GM12878 (cell line): ENCODE data around the gene SPRYD3. TPM values are rescaled to one million over a fixed set of nuclear protein-coding genes. Genes with fewer than 3 reads are reported as not detected.

Source experiments
- ATAC-seq: fragments of 200-7000 bp; cut with Tn5 transposase; 3 replicates; pipeline ENCODE4 v1.9.1; 2020; ENCODE audit warnings: mild to moderate bottlenecking, moderate library complexity
- BruUV-seq: library from RNA; stranded (reverse); fragments of 400-500 nt; replicated peaks from 2 replicates; lab custom pipeline; 2021; lab: Mats Ljungman, UMichigan
- CTCF ChIA-PET: fragments of 300-600 bp; sonication (Branson Sonifier 250); formaldehyde crosslinking; extraction: SDS; loops from one replicate; lab custom pipeline; 2021; ENCODE audit warnings: inconsistent platforms; lab: Yijun Ruan, JAX
- POLR2A ChIA-PET: fragments of 350-600 bp; formaldehyde crosslinking; extraction: SDS; loops from one replicate; lab custom pipeline; 2021; ENCODE audit warnings: inconsistent platforms; lab: Charles Lee
- RAD21 ChIA-PET: fragments of 300-600 bp; sonication (Branson Sonifier 250); formaldehyde crosslinking; loops from one replicate; lab custom pipeline; 2023; ENCODE audit warnings: antibody characterized with exemption; ENCODE audit not compliant: unreplicated experiment; lab: Charles Lee
- SMC1A ChIA-PET: fragments of 300-600 bp; sonication (Branson Sonifier 250); formaldehyde crosslinking; loops from one replicate; lab custom pipeline; 2023; ENCODE audit not compliant: unreplicated experiment, uncharacterized antibody; lab: Charles Lee
- DNase-seq: peaks from one replicate; pipeline ENCODE4 v3.0.0-alpha.2; 2011; ENCODE audit warnings: low read depth, low spot score
- FAIRE-seq: peaks from 3 replicates; lab custom pipeline; 2011; peaks lifted over from hg19 to GRCh38; lab: Jason Lieb, UNC
- H2AFZ ChIP-seq: 2 replicates; pipeline ENCODE4 v1.6.0; 2011; ENCODE audit warnings: low read depth, low read length, control low read depth; ENCODE audit not compliant: control insufficient read depth
- H3K27ac ChIP-seq: 2 replicates; pipeline ENCODE4 v1.5.1; 2011; ENCODE audit warnings: control low read depth; ENCODE audit not compliant: control insufficient read depth, insufficient read depth
- H3K27me3 ChIP-seq, 2 experiments: replicated peaks in 1 of 2; 2 replicates each; pipeline versions ENCODE4 v1.6.0 to v1.6.1; 2011; ENCODE audit warnings: low read length in 1 of 2; ENCODE audit not compliant: control insufficient read depth in 2 of 2, insufficient read depth in 2 of 2
- H3K36me3 ChIP-seq, 2 experiments: 2 replicates each; pipeline ENCODE4 v1.5.1; 2011; ENCODE audit warnings: low read length in 1 of 2; ENCODE audit not compliant: control insufficient read depth in 2 of 2, insufficient read depth in 2 of 2
- H3K4me1 ChIP-seq: 2 replicates; pipeline ENCODE4 v1.6.1; 2011; ENCODE audit warnings: mild to moderate bottlenecking, low read length, moderate library complexity, mixed read lengths; ENCODE audit not compliant: control insufficient read depth, insufficient read depth
- H3K4me2 ChIP-seq: 2 replicates; pipeline ENCODE4 v1.6.0; 2011; ENCODE audit warnings: control low read depth; ENCODE audit not compliant: control insufficient read depth, insufficient read depth
- H3K4me3 ChIP-seq: fragments of 200-600 bp; sonication (generic); 2 replicates; pipeline ENCODE4 v1.5.1; 2016
- H3K79me2 ChIP-seq: 2 replicates; pipeline ENCODE4 v1.6.0; 2011; ENCODE audit warnings: low read length; ENCODE audit not compliant: control insufficient read depth, insufficient read depth
- H3K9ac ChIP-seq: 2 replicates; pipeline ENCODE4 v1.8.0; 2011; ENCODE audit warnings: low read length, control low read depth, mixed read lengths; ENCODE audit not compliant: control insufficient read depth, insufficient read depth
- H3K9me3 ChIP-seq: replicated peaks from 3 replicates; pipeline ENCODE4 v1.5.1; 2011; ENCODE audit warnings: mild to moderate bottlenecking, low read length; ENCODE audit not compliant: control insufficient read depth, insufficient read depth
- H4K20me1 ChIP-seq: 2 replicates; pipeline ENCODE4 v1.6.0; 2011; ENCODE audit not compliant: control insufficient read depth, insufficient read depth
- BCL11A ChIP-seq: IDR thresholded peaks from 2 replicates; pipeline ENCODE4 v1.6.1; 2011; ENCODE audit warnings: low read depth, low read length
- CBX5 ChIP-seq: sonication (generic); IDR thresholded peaks from 2 replicates; pipeline ENCODE4 v1.6.1; 2016; ENCODE audit warnings: low read depth, moderate library complexity, mild to moderate bottlenecking, inconsistent platforms
- CHD2 ChIP-seq: IDR thresholded peaks from 2 replicates; pipeline ENCODE4 v1.6.1; 2011; ENCODE audit warnings: low read depth, low read length, improper control_type of control experiment, borderline replicate concordance
- EP300 ChIP-seq, 2 experiments: fragments of 150-350 bp in 1 of 2; IDR thresholded peaks; 2 replicates each; pipeline ENCODE4 v1.6.1; 2011 to 2012; ENCODE audit warnings: low read depth in 2 of 2, low read length in 2 of 2, borderline replicate concordance in 1 of 2, improper control_type of control experiment in 1 of 2, inconsistent platforms in 1 of 2; ENCODE audit not compliant: control insufficient read depth in 1 of 2
- ETV6 ChIP-seq, 2 experiments: fragments of 450-650 bp in 1 of 2; IDR thresholded peaks in 1 of 2; conservative IDR thresholded peaks in 1 of 2; 2 replicates each; pipeline ENCODE4 v1.6.1; 2014; ENCODE audit warnings: antibody characterized with exemption in 1 of 2, borderline replicate concordance in 1 of 2, low read depth in 1 of 2, mild to moderate bottlenecking in 1 of 2, moderate library complexity in 1 of 2
- FOS ChIP-seq: IDR thresholded peaks from 3 replicates; pipeline ENCODE4 v1.6.1; 2011; ENCODE audit warnings: borderline replicate concordance; ENCODE audit not compliant: insufficient read length; ENCODE audit errors: extremely low read depth
- MEF2A ChIP-seq: IDR thresholded peaks from 2 replicates; pipeline ENCODE4 v1.6.1; 2011; ENCODE audit warnings: low read depth, mild to moderate bottlenecking, low read length, moderate library complexity; ENCODE audit not compliant: insufficient read depth
- NFXL1 ChIP-seq: fragments of 450-650 bp; IDR thresholded peaks from 2 replicates; pipeline ENCODE4 v1.6.1; 2017; ENCODE audit warnings: antibody characterized with exemption, mild to moderate bottlenecking, borderline replicate concordance
- NR2C1 ChIP-seq: fragments of 450-650 bp; IDR thresholded peaks from 2 replicates; pipeline ENCODE4 v1.6.1; 2017; ENCODE audit warnings: antibody characterized with exemption, mild to moderate bottlenecking, moderate library complexity
- NR2C2 ChIP-seq: IDR thresholded peaks from 2 replicates; pipeline ENCODE4 v1.6.1; 2011; ENCODE audit warnings: borderline replicate concordance, low read depth; ENCODE audit not compliant: control insufficient read depth, insufficient read length
- RAD51 ChIP-seq: fragments of 450-650 bp; IDR thresholded peaks from 2 replicates; pipeline ENCODE4 v1.6.1; 2016; ENCODE audit warnings: moderate library complexity, mild to moderate bottlenecking, inconsistent platforms
- RCOR1 ChIP-seq: conservative IDR thresholded peaks from 2 replicates; pipeline ENCODE4 v1.6.1; 2012; ENCODE audit warnings: low read depth, low read length, improper control_type of control experiment
- SIN3A ChIP-seq: IDR thresholded peaks from 2 replicates; pipeline ENCODE4 v1.6.1; 2012; ENCODE audit warnings: low read depth, low read length, improper control_type of control experiment
- SREBF2 ChIP-seq: IDR thresholded peaks from 2 replicates; pipeline ENCODE4 v1.6.1; 2012; ENCODE audit warnings: mild to moderate bottlenecking, low read length
- TARDBP ChIP-seq: IDR thresholded peaks from 2 replicates; pipeline ENCODE4 v1.6.1; 2016; ENCODE audit warnings: borderline replicate concordance
- TCF7 ChIP-seq: IDR thresholded peaks from 2 replicates; pipeline ENCODE4 v1.6.1; 2014; ENCODE audit warnings: antibody characterized with exemption, borderline replicate concordance
- WRNIP1 ChIP-seq: IDR thresholded peaks from 2 replicates; pipeline ENCODE4 v1.6.1; 2011; ENCODE audit warnings: low read depth, low read length, improper control_type of control experiment, borderline replicate concordance
- WGBS: methylation state at CpG from one replicate; pipeline ENCODE4 v1.1.6; 2016; ENCODE audit warnings: low lambda C conversion rate; ENCODE audit not compliant: insufficient replicate concordance, insufficient coverage; ENCODE audit errors: missing lambda C conversion rate; 5-methylcytosine and 5-hydroxymethylcytosine counted together
- in situ Hi-C: fragments of 300-500 bp; cut with MboI; formaldehyde crosslinking; loops from 9 replicates; pipeline ENCODE4 v1.14.3; 2018; ENCODE audit warnings: mixed read lengths
- intact Hi-C: fragments of 100-400 bp; cut with micrococcal nuclease; formaldehyde crosslinking; loops from one replicate; pipeline ENCODE4 v1.14.2; 2022; ENCODE audit not compliant: unreplicated experiment
- polyA plus RNA-seq, 11 experiments: library from polyadenylated mRNA; depleted of rRNA in 4 of 11; unstranded in 6 of 11; stranded (reverse) in 5 of 11; fragments of >200 nt; fragmentation: Nextera tagmentation in 4 of 11; fragmentation: Illumina TruSeq in 1 of 11; extraction: Ambion mirVana in 4 of 11; extraction: Trizol in 1 of 11; gene quantifications; 1 replicate in 1 of 11; 2 replicates in 10 of 11; pipeline versions ENCODE4 v1.2.1 to v1.2.3, GENCODE V29; 2011 to 2016; ENCODE audit warnings: inconsistent platforms in 2 of 11, missing spikeins in 2 of 11, low read depth in 1 of 11
- total RNA-seq, 4 experiments: library from RNA; depleted of rRNA in 3 of 4; stranded (reverse); fragments of >200 nt in 3 of 4; fragmentation: Illumina TruSeq in 1 of 4; extraction: Trizol in 1 of 4; gene quantifications; 2 replicates each; pipeline versions ENCODE4 v1.2.1 to v1.2.3, GENCODE V29; 2013 to 2021
- TF ChIP-seq, protein P1 (sequence below): fragments of 450-650 bp; IDR thresholded peaks from 2 replicates; pipeline ENCODE4 v1.6.1; 2018; ENCODE audit warnings: borderline replicate concordance, mild to moderate bottlenecking; ENCODE audit not compliant: partially characterized antibody
- TF ChIP-seq, protein P2 (sequence below): fragments of 450-650 bp; formaldehyde crosslinking; IDR thresholded peaks from 2 replicates; pipeline ENCODE4 v1.5.0; 2022; ENCODE audit warnings: mild to moderate bottlenecking, missing genetic modification characterization

Gene SPRYD3
- total and polyA plus RNA-seq, 10 of the 15 experiments (the other 5 are each of a cell fraction or from before 2014, with no cell fraction given), result 2.3 to 26.4 (median 20.2) TPM

DNA sequence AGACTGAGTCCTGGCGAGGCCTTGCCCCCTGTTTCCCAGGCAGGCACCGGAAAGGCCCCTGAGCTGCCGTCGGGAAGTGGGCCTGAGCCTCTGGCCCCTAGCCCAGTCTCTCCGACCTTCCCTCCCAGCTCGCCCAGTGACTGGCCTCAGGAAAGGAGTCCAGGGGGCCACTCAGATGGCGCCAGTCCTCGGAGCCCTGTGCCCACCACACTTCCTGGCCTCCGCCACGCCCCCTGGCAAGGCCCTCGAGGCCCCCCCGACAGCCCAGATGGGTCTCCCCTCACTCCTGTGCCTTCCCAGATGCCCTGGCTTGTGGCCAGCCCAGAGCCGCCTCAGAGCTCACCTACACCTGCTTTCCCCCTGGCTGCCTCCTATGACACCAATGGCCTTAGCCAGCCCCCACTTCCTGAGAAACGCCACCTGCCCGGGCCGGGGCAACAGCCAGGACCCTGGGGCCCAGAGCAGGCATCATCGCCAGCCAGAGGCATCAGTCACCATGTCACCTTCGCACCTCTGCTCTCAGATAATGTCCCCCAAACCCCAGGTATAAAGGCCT, 18.4 kb downstream of the SPRYD3 start:
- no peak overlapping the region for H3K9ac ChIP-seq

More for the DNA sequence above, 18.4 kb downstream of the SPRYD3 start:
- no TSS peak for BruUV-seq
- Histone ChIP-seq H3K9me3 (no peaks in the 10 kb centered on the region), H3K36me3 (peaks cover 5 to 6% of the 10 kb centered on the region in 2 experiments; a peak in 3 of 4 replicates), H3K27ac (no peak overlapping the region), H3K4me1 (no peaks in the 10 kb centered on the region), H3K4me2 (no peak overlapping the region), H2AFZ (no peak overlapping the region), H4K20me1 (no peaks in the 10 kb centered on the region), H3K4me3 (no peak overlapping the region), H3K79me2 (no peaks in the 10 kb centered on the region), H3K27me3 (no peaks in the 10 kb centered on the region)
- POLR2A ChIA-PET, result no interaction called here
- no peak for FAIRE-seq
- intact Hi-C loops, result no loop called here
- ATAC-seq, result no peak
- in situ Hi-C loops, result no loop called here
- DNase-seq, result no peak
- no peak for TF ChIP-seq NR2C2
- TF ChIP-seq BCL11A, result no peak
- TF ChIP-seq CHD2, result no peak
- no peak for TF ChIP-seq NR2C1
- TF ChIP-seq SREBF2, result no peak
- TF ChIP-seq, protein P1, sequence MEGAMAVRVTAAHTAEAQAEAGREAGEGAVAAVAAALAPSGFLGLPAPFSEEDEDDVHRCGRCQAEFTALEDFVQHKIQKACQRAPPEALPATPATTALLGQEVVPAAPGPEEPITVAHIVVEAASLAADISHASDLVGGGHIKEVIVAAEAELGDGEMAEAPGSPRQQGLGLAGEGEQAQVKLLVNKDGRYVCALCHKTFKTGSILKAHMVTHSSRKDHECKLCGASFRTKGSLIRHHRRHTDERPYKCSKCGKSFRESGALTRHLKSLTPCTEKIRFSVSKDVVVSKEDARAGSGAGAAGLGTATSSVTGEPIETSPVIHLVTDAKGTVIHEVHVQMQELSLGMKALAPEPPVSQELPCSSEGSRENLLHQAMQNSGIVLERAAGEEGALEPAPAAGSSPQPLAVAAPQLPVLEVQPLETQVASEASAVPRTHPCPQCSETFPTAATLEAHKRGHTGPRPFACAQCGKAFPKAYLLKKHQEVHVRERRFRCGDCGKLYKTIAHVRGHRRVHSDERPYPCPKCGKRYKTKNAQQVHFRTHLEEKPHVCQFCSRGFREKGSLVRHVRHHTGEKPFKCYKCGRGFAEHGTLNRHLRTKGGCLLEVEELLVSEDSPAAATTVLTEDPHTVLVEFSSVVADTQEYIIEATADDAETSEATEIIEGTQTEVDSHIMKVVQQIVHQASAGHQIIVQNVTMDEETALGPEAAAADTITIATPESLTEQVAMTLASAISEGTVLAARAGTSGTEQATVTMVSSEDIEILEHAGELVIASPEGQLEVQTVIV, result no peak
- no peak for TF ChIP-seq RAD51
- TF ChIP-seq TARDBP, result no peak
- no peak for TF ChIP-seq RCOR1
- TF ChIP-seq WRNIP1, result no peak
- no peak for TF ChIP-seq FOS
- no peak for TF ChIP-seq MEF2A
- no peak for TF ChIP-seq EP300 (IDR thresholded peaks at IDR 0.05; ENCODE audit: borderline replicate concordance in 1 of 2, control insufficient read depth in 1 of 2, low read depth in 2 of 2, low read length in 2 of 2)
- no peak for TF ChIP-seq CBX5
- TF ChIP-seq ETV6 (conservative IDR thresholded peaks at IDR 0.05 in 1 of 2, IDR thresholded peaks at IDR 0.05 in 1 of 2; ENCODE audit: borderline replicate concordance in 1 of 2, low read depth in 1 of 2), result no peak
- no peak for TF ChIP-seq SIN3A
- TF ChIP-seq, protein P2, sequence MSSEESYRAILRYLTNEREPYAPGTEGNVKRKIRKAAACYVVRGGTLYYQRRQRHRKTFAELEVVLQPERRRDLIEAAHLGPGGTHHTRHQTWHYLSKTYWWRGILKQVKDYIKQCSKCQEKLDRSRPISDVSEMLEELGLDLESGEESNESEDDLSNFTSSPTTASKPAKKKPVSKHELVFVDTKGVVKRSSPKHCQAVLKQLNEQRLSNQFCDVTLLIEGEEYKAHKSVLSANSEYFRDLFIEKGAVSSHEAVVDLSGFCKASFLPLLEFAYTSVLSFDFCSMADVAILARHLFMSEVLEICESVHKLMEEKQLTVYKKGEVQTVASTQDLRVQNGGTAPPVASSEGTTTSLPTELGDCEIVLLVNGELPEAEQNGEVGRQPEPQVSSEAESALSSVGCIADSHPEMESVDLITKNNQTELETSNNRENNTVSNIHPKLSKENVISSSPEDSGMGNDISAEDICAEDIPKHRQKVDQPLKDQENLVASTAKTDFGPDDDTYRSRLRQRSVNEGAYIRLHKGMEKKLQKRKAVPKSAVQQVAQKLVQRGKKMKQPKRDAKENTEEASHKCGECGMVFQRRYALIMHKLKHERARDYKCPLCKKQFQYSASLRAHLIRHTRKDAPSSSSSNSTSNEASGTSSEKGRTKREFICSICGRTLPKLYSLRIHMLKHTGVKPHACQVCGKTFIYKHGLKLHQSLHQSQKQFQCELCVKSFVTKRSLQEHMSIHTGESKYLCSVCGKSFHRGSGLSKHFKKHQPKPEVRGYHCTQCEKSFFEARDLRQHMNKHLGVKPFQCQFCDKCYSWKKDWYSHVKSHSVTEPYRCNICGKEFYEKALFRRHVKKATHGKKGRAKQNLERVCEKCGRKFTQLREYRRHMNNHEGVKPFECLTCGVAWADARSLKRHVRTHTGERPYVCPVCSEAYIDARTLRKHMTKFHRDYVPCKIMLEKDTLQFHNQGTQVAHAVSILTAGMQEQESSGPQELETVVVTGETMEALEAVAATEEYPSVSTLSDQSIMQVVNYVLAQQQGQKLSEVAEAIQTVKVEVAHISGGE, result no peak
- TF ChIP-seq TCF7, result no peak
- no peak for TF ChIP-seq NFXL1
- RAD21 ChIA-PET, result no interaction called here
- WGBS, result 54% methylated on average over 17 of the region's 18 CpGs
- SMC1A ChIA-PET, result no interaction called here
- CTCF ChIA-PET, result interaction anchor here (1.2 to 2.0 kb wide), 4 partner anchors 10 to 42 kb away, joined by 3 to 7 read pairs (median 5); partner anchors contain the start of gene SOAT2
